PFSK-1 (cell line): ENCODE results near the gene NDFIP1.

Experiments used
- POLR2AphosphoS5 ChIP-seq: IDR thresholded peaks from 2 replicates; pipeline ENCODE4 v1.6.1; 2012; ENCODE audit warnings: low read depth, mild to moderate bottlenecking, control low read depth, low read length, moderate library complexity
- SIN3A ChIP-seq: IDR thresholded peaks from 2 replicates; pipeline ENCODE4 v1.6.1; 2012; ENCODE audit warnings: mild to moderate bottlenecking, low read length, moderate library complexity, borderline replicate concordance; ENCODE audit not compliant: insufficient read depth
- TAF1 ChIP-seq: IDR thresholded peaks from 2 replicates; pipeline ENCODE4 v1.6.1; 2012; ENCODE audit warnings: low read length, control low read depth, borderline replicate concordance; ENCODE audit not compliant: insufficient read depth
- TF ChIP-seq, protein P1 (sequence below), 2 experiments: IDR thresholded peaks; 2 replicates each; pipeline versions ENCODE4 v1.6.1 to v1.8.0; 2011 to 2012; ENCODE audit warnings: low read depth in 2 of 2, low read length in 2 of 2, control low read depth in 1 of 2, inconsistent platforms in 1 of 2, mild to moderate bottlenecking in 1 of 2, moderate library complexity in 1 of 2; ENCODE audit not compliant: insufficient read depth in 1 of 2

DNA sequence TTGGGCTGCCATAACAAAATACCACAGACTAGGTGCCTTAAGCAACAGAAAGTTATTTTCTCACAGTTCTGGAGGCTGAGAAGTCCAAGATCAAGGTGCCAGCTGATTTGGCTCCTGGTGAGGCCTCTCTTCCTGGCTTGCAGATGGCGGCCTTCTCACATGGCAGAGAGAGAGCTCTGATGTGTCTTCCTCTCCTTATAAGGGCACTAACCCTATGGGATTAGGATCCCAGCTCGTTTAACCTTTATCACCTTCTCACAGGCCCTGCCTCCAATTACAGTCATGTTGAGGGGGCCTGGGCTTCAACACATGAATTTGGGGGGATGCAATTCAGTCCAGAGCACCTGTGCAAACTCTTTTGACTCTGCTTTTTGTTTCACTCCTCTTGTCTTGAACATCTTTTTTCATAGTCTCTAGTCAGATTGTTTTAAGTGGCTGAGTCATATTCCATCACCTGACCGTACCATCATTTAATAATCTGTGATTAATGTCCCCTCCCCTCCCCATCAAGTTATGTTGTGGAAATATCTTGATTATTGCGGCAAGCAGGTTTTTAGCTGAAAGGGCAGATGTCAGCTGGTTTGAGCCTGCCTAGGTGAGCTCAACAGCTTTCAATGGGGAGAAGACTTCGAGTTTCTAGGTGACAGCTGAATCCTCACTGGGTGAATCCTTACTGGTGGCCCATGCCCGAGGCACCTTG lies 61.8 kb downstream of the NDFIP1 start:
- no peak for TF ChIP-seq POLR2AphosphoS5
- TF ChIP-seq, protein P1, sequence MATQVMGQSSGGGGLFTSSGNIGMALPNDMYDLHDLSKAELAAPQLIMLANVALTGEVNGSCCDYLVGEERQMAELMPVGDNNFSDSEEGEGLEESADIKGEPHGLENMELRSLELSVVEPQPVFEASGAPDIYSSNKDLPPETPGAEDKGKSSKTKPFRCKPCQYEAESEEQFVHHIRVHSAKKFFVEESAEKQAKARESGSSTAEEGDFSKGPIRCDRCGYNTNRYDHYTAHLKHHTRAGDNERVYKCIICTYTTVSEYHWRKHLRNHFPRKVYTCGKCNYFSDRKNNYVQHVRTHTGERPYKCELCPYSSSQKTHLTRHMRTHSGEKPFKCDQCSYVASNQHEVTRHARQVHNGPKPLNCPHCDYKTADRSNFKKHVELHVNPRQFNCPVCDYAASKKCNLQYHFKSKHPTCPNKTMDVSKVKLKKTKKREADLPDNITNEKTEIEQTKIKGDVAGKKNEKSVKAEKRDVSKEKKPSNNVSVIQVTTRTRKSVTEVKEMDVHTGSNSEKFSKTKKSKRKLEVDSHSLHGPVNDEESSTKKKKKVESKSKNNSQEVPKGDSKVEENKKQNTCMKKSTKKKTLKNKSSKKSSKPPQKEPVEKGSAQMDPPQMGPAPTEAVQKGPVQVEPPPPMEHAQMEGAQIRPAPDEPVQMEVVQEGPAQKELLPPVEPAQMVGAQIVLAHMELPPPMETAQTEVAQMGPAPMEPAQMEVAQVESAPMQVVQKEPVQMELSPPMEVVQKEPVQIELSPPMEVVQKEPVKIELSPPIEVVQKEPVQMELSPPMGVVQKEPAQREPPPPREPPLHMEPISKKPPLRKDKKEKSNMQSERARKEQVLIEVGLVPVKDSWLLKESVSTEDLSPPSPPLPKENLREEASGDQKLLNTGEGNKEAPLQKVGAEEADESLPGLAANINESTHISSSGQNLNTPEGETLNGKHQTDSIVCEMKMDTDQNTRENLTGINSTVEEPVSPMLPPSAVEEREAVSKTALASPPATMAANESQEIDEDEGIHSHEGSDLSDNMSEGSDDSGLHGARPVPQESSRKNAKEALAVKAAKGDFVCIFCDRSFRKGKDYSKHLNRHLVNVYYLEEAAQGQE (IDR thresholded peaks at IDR 0.05; ENCODE audit: insufficient read depth in 1 of 2, low read depth in 2 of 2, low read length in 2 of 2), result no peak
- no peak for TF ChIP-seq TAF1
- TF ChIP-seq SIN3A, result no peak
